Measurements from ENCODE around the gene KCNMA1.

DNA sequence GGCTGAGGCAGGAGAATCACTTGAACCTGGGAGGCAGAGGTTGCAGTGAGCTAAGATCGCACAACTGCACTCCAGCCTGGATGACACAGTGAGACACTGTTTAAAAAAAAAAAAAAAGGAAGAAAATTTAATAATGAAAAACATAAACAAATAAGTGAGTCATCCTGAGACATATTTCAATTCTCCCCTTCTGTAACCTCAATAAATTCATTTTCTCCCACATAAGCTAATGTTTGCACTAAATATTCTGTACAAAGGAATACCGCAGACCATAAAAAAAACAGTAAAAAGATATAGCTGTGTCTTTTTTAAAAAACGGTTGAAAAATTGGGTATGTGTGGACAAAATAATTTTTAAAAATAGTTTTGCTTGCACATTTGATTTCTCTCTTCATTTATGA lies 654.0 kb downstream of the KCNMA1 start:
- TF ChIP-seq, protein P1, sequence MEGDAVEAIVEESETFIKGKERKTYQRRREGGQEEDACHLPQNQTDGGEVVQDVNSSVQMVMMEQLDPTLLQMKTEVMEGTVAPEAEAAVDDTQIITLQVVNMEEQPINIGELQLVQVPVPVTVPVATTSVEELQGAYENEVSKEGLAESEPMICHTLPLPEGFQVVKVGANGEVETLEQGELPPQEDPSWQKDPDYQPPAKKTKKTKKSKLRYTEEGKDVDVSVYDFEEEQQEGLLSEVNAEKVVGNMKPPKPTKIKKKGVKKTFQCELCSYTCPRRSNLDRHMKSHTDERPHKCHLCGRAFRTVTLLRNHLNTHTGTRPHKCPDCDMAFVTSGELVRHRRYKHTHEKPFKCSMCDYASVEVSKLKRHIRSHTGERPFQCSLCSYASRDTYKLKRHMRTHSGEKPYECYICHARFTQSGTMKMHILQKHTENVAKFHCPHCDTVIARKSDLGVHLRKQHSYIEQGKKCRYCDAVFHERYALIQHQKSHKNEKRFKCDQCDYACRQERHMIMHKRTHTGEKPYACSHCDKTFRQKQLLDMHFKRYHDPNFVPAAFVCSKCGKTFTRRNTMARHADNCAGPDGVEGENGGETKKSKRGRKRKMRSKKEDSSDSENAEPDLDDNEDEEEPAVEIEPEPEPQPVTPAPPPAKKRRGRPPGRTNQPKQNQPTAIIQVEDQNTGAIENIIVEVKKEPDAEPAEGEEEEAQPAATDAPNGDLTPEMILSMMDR (IDR thresholded peaks at IDR 0.05) = no peak
- no peak for TF ChIP-seq POLR2AphosphoS5 (IDR thresholded peaks at IDR 0.05; ENCODE audit: low read depth, low read length)
- TF ChIP-seq RXRA (IDR thresholded peaks at IDR 0.05; ENCODE audit: borderline replicate concordance, low read depth) = no peak

Data from SK-N-SH (cell line).